HL-60 (cell line): ENCODE data around the gene OSBPL7.

Source experiments
- GABPA ChIP-seq: IDR thresholded peaks from 2 replicates; pipeline ENCODE4 v1.6.1; 2012; ENCODE audit warnings: low read depth
- POLR2AphosphoS5 ChIP-seq: IDR thresholded peaks from 2 replicates; pipeline ENCODE4 v1.6.1; 2012; ENCODE audit warnings: low read depth
- SPI1 ChIP-seq: IDR thresholded peaks from 2 replicates; pipeline ENCODE4 v1.6.1; 2012; ENCODE audit warnings: low read depth, mild to moderate bottlenecking, borderline replicate concordance
- TF ChIP-seq, protein P1 (sequence below): IDR thresholded peaks from one replicate; pipeline ENCODE4 v1.5.1; 2011; ENCODE audit warnings: low read length, control low read depth, inconsistent platforms; ENCODE audit not compliant: insufficient read depth
- TF ChIP-seq, protein P2 (sequence below): IDR thresholded peaks from 2 replicates; pipeline ENCODE4 v1.6.1; 2012; ENCODE audit warnings: low read depth; ENCODE audit not compliant: insufficient replicate concordance

DNA sequence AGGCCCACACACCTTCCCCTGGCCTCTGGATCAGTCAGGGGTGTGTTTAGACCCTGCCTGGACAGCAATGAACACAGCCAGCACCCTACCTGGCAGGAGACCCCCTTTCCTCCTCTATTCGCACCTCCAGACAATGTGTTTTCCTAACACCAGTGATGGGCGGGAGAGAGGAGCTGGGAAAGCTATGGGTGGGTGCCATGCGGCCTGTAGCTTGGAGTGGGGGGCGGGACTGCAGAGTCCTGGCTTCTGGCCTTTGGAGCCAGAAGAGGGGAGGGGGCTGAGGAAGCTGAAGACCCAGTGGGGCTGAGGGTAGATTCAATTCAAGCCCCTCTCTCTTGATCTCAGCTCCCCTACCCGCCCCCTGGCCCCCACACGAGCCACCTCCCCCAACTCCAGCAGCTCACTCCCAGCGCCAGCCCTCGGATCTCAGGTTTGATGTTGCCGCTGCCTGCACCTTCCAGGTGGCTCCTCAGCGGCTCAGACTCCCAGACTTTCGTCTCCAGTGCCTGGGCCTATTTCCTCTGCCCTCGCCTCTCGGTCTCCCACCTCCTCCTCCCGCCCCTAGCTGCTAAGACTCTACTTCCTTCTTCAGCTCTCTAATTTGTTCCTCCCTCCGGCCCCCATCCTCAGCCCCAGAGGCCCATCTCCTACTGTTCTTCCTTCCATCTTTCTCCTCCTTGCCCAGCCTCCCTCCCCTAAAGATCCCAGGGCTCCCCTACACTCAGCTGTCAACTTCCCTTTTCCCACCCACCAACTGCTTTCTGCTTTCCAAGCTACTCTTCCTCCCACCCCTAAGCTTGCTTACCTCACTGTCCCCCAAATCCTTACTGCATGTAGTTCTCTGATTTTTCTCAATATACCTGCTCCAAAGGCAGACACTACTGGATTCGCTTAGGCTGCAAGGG is 36.2 kb upstream of the OSBPL7 start:
- TF ChIP-seq, protein P1, sequence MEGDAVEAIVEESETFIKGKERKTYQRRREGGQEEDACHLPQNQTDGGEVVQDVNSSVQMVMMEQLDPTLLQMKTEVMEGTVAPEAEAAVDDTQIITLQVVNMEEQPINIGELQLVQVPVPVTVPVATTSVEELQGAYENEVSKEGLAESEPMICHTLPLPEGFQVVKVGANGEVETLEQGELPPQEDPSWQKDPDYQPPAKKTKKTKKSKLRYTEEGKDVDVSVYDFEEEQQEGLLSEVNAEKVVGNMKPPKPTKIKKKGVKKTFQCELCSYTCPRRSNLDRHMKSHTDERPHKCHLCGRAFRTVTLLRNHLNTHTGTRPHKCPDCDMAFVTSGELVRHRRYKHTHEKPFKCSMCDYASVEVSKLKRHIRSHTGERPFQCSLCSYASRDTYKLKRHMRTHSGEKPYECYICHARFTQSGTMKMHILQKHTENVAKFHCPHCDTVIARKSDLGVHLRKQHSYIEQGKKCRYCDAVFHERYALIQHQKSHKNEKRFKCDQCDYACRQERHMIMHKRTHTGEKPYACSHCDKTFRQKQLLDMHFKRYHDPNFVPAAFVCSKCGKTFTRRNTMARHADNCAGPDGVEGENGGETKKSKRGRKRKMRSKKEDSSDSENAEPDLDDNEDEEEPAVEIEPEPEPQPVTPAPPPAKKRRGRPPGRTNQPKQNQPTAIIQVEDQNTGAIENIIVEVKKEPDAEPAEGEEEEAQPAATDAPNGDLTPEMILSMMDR, result no peak
- no peak for TF ChIP-seq POLR2AphosphoS5
- TF ChIP-seq, protein P2, sequence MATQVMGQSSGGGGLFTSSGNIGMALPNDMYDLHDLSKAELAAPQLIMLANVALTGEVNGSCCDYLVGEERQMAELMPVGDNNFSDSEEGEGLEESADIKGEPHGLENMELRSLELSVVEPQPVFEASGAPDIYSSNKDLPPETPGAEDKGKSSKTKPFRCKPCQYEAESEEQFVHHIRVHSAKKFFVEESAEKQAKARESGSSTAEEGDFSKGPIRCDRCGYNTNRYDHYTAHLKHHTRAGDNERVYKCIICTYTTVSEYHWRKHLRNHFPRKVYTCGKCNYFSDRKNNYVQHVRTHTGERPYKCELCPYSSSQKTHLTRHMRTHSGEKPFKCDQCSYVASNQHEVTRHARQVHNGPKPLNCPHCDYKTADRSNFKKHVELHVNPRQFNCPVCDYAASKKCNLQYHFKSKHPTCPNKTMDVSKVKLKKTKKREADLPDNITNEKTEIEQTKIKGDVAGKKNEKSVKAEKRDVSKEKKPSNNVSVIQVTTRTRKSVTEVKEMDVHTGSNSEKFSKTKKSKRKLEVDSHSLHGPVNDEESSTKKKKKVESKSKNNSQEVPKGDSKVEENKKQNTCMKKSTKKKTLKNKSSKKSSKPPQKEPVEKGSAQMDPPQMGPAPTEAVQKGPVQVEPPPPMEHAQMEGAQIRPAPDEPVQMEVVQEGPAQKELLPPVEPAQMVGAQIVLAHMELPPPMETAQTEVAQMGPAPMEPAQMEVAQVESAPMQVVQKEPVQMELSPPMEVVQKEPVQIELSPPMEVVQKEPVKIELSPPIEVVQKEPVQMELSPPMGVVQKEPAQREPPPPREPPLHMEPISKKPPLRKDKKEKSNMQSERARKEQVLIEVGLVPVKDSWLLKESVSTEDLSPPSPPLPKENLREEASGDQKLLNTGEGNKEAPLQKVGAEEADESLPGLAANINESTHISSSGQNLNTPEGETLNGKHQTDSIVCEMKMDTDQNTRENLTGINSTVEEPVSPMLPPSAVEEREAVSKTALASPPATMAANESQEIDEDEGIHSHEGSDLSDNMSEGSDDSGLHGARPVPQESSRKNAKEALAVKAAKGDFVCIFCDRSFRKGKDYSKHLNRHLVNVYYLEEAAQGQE, result no peak
- TF ChIP-seq GABPA, result no peak
- no peak for TF ChIP-seq SPI1
